ENCODE measurements around the gene TBC1D5.
"Not testable (repeated sequence)": the region's sequence is repeated elsewhere in the genome, so short reads cannot be mapped to it uniquely, and the experiment has no call there.

TBC1D5 gene

DNA sequence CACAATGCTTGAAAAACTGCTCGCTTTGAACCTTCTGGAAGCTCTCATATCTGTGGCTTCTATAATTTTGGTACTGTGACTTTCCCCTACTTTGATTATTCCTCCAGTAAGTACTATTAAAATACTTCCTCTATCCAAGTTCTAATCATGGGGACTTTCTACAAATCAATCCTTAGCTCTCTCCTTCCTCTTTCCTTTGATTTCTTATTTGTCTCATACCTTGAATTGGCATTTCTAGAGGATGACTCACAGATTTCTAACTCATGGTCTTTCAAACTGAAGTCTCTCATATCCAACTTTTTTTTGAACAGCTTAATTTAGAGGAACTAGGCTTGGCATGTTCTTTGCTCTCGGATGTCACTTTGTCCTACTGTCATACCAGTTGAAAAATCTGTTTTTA lies 241.8 kb downstream of the TBC1D5 start:
- WGBS, 2 experiments, result 93 to 98% methylated on average over 2 of the region's 2 CpGs
- no peaks in the 10 kb centered on the region for H3K36me3 ChIP-seq (ENCODE audit: control insufficient read depth, insufficient read depth, low read length)
- no peak overlapping the region for H3K27ac ChIP-seq (ENCODE audit: insufficient read depth, low read depth, low read length, poor library complexity, severe bottlenecking)
- H3K27me3 ChIP-seq (ENCODE audit: control insufficient read depth, insufficient read depth, low read length, poor library complexity, severe bottlenecking), result no peaks in the 10 kb centered on the region
- H3K9me3 ChIP-seq (ENCODE audit: control insufficient read depth, low read length), result no peaks in the 10 kb centered on the region
- no peak overlapping the region for H3K4me3 ChIP-seq (ENCODE audit: insufficient read depth, low read depth, low read length)
- no peaks in the 10 kb centered on the region for H3K4me1 ChIP-seq (ENCODE audit: control insufficient read depth, insufficient read depth, low read length)

DNA sequence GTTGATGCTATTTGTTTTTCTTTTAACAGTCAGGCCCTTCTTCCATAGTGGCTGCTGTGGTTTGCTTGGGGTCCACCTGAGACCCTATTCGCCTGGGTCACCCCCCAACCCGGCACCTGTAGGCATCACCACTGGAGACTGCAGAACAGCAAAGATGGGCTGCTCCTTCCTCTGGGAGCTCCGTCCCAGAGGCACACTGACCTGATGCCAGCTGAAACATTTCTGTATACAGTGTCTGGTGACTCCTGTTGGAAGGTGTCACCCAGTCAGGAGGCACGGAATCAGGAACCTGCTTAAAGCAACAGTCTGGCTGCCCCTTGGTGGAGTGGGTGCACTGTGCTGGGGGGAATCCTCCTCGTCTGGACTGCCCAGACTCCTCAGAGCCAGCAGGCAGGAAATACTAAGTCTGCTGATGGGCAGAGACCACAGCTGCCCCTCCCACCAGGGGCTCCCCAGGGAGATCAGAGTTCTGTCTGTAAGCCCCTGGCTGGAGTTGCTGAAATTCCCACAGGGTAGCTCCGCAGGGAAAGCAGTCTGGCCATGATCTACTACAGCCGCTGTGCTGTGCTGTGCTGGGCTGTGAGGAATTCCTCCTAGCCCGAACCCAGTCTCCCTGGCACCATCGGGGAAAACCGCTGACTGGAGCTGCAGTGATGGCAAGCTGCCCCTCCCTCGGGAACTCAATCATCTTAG lies 248.2 kb downstream of the TBC1D5 start:
- H3K27me3 ChIP-seq (ENCODE audit: control insufficient read depth, insufficient read depth, low read length, poor library complexity, severe bottlenecking), result no peaks in the 10 kb centered on the region
- no peak overlapping the region for H3K4me3 ChIP-seq (ENCODE audit: insufficient read depth, low read depth, low read length)
- H3K9me3 ChIP-seq (ENCODE audit: control insufficient read depth, low read length), result no peaks in the 10 kb centered on the region
- 82 to 85% methylated on average over 11 of the region's 11 CpGs for WGBS, 2 experiments
- H3K4me1 ChIP-seq (ENCODE audit: control insufficient read depth, insufficient read depth, low read length), result peaks cover 6% of the 10 kb centered on the region
- no peaks in the 10 kb centered on the region for H3K36me3 ChIP-seq (ENCODE audit: control insufficient read depth, insufficient read depth, low read length)
- H3K27ac ChIP-seq (ENCODE audit: insufficient read depth, low read depth, low read length, poor library complexity, severe bottlenecking), result no peak overlapping the region

DNA sequence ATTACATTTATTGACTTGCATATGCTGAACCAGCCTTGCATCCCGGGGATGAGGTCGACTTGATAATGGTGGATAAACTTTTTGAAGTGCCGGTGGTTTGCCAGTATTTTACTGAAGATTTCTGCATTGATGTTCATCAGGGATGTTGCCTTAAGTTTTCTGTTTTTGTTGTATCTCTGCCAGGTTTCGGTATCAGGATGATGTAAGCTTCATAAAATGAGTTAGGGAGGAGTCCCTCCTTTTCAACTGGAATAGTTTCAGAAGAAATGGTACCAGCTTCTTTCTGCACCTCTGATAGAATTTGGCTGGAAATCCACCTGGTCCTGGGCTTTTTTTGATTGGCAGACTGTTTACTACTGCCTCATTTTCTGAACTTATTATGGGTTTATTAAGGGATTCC lies 250.8 kb downstream of the TBC1D5 start:
- WGBS, 2 experiments, result 95 to 97% methylated on average over 4 of the region's 4 CpGs
- peaks cover 6% of the 10 kb centered on the region for H3K4me1 ChIP-seq (ENCODE audit: control insufficient read depth, insufficient read depth, low read length)
- no peak overlapping the region for H3K27ac ChIP-seq (ENCODE audit: insufficient read depth, low read depth, low read length, poor library complexity, severe bottlenecking)
- H3K9me3 ChIP-seq (ENCODE audit: control insufficient read depth, low read length), result no peaks in the 10 kb centered on the region
- no peak overlapping the region for H3K4me3 ChIP-seq (ENCODE audit: insufficient read depth, low read depth, low read length)
- H3K36me3 ChIP-seq (ENCODE audit: control insufficient read depth, insufficient read depth, low read length), result no peaks in the 10 kb centered on the region
- H3K27me3 ChIP-seq (ENCODE audit: control insufficient read depth, insufficient read depth, low read length, poor library complexity, severe bottlenecking), result no peaks in the 10 kb centered on the region

DNA sequence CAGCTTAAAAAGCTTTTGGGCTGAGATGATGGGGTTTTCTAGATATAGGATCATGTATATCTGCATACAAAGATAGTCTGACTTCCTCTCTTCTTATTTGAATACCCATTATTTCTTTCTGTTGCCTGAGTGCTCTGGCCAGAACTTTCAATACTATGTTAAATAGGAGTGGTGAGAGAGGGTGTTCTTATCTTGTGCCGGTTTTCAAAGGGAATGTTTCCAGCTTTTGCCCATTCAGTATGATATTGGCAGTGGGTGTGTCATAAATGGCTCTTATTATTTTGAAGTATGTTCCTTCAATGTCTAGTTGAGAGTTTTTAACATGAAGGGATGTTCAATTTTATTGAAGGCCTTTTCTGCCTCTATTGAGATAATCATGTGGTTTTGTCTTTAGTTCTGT lies 251.2 kb downstream of the TBC1D5 start:
- H3K4me1 ChIP-seq (ENCODE audit: control insufficient read depth, insufficient read depth, low read length); H3K27ac ChIP-seq (ENCODE audit: insufficient read depth, low read depth, low read length, poor library complexity, severe bottlenecking); H3K4me3 ChIP-seq (ENCODE audit: insufficient read depth, low read depth, low read length); H3K9me3 ChIP-seq (ENCODE audit: control insufficient read depth, low read length); H3K27me3 ChIP-seq (ENCODE audit: control insufficient read depth, insufficient read depth, low read length, poor library complexity, severe bottlenecking); H3K36me3 ChIP-seq (ENCODE audit: control insufficient read depth, insufficient read depth, low read length): not testable (repeated sequence)
- WGBS, 2 experiments, result 96 to 100% methylated on average over 1 of the region's 1 CpG

DNA sequence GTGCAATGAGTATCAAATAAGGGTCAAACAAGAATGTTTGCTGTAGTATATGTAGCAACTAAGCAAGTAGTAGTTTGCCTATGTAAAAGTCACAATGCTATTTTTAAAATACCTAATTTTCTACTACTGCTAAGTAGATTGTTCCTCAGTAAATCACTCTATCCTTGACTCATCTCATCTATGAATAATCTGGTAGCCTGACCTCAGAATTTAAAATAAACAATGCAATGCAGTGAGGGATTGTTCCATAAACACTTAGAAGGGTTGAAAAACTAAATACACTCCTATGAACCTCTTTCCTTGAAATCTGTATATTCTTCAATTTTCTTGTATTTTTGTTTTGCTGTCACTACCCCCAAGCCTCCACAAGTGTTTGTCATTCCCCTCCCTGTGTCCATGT lies 253.3 kb downstream of the TBC1D5 start:
- Histone ChIP-seq H3K36me3 (ENCODE audit: control insufficient read depth, insufficient read depth, low read length) (no peaks in the 10 kb centered on the region), H3K4me3 (ENCODE audit: insufficient read depth, low read depth, low read length) (no peak overlapping the region), H3K27me3 (ENCODE audit: control insufficient read depth, insufficient read depth, low read length, poor library complexity, severe bottlenecking) (no peaks in the 10 kb centered on the region), H3K27ac (ENCODE audit: insufficient read depth, low read depth, low read length, poor library complexity, severe bottlenecking) (no peak overlapping the region), H3K4me1 (ENCODE audit: control insufficient read depth, insufficient read depth, low read length) (no peaks in the 10 kb centered on the region), H3K9me3 (ENCODE audit: control insufficient read depth, low read length) (no peaks in the 10 kb centered on the region)

DNA sequence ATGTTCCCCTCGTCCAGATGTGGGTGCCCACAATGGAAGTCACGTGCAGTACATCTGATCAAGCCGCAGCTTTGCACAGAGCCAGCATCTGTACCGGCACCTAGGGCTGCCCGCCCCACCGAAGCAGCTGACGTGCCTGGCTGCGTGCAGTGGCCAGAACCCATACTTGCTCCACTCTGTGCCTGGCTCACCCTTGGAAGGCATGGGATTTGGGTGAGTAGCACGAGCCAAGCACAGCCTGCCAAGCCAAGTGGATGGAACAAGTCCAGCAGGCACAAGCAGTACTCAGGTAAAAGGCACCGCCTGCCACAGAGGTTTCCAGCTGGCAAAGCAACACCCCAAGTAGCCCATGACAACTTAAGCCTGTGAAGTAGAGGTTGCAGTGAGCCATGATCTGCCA lies 261.3 kb downstream of the TBC1D5 start:
- no peaks in the 10 kb centered on the region for H3K4me1 ChIP-seq (ENCODE audit: control insufficient read depth, insufficient read depth, low read length)
- no peaks in the 10 kb centered on the region for H3K9me3 ChIP-seq (ENCODE audit: control insufficient read depth, low read length)
- H3K27ac ChIP-seq (ENCODE audit: insufficient read depth, low read depth, low read length, poor library complexity, severe bottlenecking), result no peak overlapping the region
- WGBS, 2 experiments, result 94 to 96% methylated on average over 10 of the region's 10 CpGs
- no peaks in the 10 kb centered on the region for H3K36me3 ChIP-seq (ENCODE audit: control insufficient read depth, insufficient read depth, low read length)
- no peak overlapping the region for H3K4me3 ChIP-seq (ENCODE audit: insufficient read depth, low read depth, low read length)
- no peaks in the 10 kb centered on the region for H3K27me3 ChIP-seq (ENCODE audit: control insufficient read depth, insufficient read depth, low read length, poor library complexity, severe bottlenecking)

DNA sequence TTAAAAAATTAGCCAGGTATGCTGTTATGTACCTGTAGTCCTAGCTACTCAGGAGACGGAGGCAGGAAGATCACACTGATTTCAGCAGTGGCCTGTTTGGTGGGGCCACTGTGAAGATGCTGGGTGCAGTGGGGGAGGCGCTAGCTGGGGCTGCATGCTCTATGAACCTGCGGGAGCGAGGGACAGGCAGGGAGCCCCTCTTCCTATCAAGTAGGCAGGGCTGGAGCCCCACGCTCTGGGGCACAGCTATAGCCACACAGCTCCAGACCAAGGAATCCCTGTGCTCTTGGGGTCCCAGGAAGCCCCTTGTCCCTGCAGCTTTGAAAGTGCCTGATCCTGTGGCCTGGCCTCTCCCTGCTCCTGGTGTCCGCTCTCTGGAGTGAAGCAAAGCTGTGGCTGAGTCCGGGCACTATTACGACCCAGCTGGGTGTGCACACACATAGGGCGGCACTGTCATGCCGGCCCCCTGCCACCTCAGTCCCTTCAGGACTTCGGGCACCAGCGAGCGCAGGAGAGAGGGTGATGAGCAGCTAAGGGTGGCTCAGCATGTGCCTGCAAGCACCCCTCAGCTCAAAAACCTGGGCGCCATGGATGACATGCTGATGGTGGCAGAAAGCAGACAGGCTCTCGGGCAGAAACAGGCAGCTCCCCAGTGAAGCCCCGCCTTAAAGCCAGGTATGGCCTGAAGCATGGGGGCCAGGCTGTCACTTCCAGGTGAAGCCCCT lies 262.6 kb downstream of the TBC1D5 start:
- Histone ChIP-seq H3K4me3 (ENCODE audit: insufficient read depth, low read depth, low read length) (no peak overlapping the region), H3K27ac (ENCODE audit: insufficient read depth, low read depth, low read length, poor library complexity, severe bottlenecking) (no peak overlapping the region), H3K9me3 (ENCODE audit: control insufficient read depth, low read length) (no peaks in the 10 kb centered on the region), H3K4me1 (ENCODE audit: control insufficient read depth, insufficient read depth, low read length) (no peaks in the 10 kb centered on the region), H3K36me3 (ENCODE audit: control insufficient read depth, insufficient read depth, low read length) (no peaks in the 10 kb centered on the region), H3K27me3 (ENCODE audit: control insufficient read depth, insufficient read depth, low read length, poor library complexity, severe bottlenecking) (no peaks in the 10 kb centered on the region)
- 96% methylated on average over 16 of the region's 16 CpGs for WGBS, 2 experiments

DNA sequence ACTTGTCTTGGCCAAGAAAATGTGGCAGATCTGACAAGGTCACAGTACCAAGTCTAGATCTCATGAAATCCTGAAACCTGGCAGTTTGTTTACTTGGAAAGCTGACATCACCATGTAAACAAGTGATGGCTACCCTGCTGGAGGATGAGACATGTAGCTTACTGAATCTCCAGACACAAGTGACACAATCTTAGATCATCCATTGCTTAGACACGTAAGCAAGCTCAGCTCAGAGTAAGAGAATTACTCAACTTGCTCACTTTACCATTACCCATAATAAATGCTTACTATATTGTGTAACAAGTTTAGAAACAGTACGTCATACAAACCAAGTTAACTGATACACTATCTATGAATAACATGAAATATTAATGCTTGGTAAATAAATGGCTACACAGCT lies 263.8 kb downstream of the TBC1D5 start:
- H3K4me1 ChIP-seq (ENCODE audit: control insufficient read depth, insufficient read depth, low read length), result no peaks in the 10 kb centered on the region
- WGBS, 2 experiments, result 88 to 100% methylated on average over 1 to 2 of the region's 2 CpGs
- H3K9me3 ChIP-seq (ENCODE audit: control insufficient read depth, low read length), result no peaks in the 10 kb centered on the region
- H3K36me3 ChIP-seq (ENCODE audit: control insufficient read depth, insufficient read depth, low read length), result no peaks in the 10 kb centered on the region
- no peak overlapping the region for H3K27ac ChIP-seq (ENCODE audit: insufficient read depth, low read depth, low read length, poor library complexity, severe bottlenecking)
- no peak overlapping the region for H3K4me3 ChIP-seq (ENCODE audit: insufficient read depth, low read depth, low read length)
- H3K27me3 ChIP-seq (ENCODE audit: control insufficient read depth, insufficient read depth, low read length, poor library complexity, severe bottlenecking), result no peaks in the 10 kb centered on the region

DNA sequence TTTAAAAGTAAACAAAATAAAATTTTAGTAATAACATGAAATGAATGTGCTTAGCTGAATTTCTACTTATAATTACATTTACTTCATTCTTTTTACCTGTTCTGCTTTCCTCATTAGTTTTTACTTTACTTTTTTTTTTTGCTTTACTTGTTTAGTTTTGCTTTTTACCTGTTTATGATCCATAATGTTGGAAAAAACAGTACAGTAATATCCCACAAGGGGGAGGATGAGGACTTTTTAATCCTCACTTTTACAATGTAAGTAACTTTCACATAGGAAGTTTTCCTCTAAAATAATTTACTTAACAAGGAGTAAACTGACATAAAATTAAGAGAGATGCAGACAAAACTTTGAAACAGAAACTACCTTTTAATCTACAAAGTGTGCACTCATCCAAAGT lies 268.7 kb downstream of the TBC1D5 start:
- H3K4me1 ChIP-seq (ENCODE audit: control insufficient read depth, insufficient read depth, low read length), result no peaks in the 10 kb centered on the region
- no peak overlapping the region for H3K4me3 ChIP-seq (ENCODE audit: insufficient read depth, low read depth, low read length)
- H3K27me3 ChIP-seq (ENCODE audit: control insufficient read depth, insufficient read depth, low read length, poor library complexity, severe bottlenecking), result no peaks in the 10 kb centered on the region
- no peak overlapping the region for H3K27ac ChIP-seq (ENCODE audit: insufficient read depth, low read depth, low read length, poor library complexity, severe bottlenecking)
- H3K36me3 ChIP-seq (ENCODE audit: control insufficient read depth, insufficient read depth, low read length), result no peaks in the 10 kb centered on the region
- H3K9me3 ChIP-seq (ENCODE audit: control insufficient read depth, low read length), result no peaks in the 10 kb centered on the region

DNA sequence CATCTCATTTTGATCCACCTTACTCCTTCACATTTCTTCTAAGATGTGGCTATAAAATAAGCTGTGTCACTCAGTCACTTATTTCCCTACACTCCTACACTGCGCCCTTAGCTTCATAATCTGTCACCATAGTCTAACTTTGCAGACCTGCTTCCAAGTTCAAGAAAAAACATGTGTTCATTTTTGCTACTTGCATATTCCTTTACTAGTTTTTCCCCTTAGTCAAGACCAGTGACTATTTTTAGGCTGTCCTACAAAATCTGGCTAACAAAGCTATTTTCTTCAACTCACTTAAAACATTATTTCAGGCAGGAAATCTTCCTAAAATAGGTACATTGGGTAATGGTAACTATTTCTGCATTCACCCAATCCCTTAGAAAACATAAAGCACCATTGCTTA lies 272.5 kb downstream of the TBC1D5 start:
- no peaks in the 10 kb centered on the region for H3K27me3 ChIP-seq (ENCODE audit: control insufficient read depth, insufficient read depth, low read length, poor library complexity, severe bottlenecking)
- no peaks in the 10 kb centered on the region for H3K36me3 ChIP-seq (ENCODE audit: control insufficient read depth, insufficient read depth, low read length)
- no peaks in the 10 kb centered on the region for H3K4me1 ChIP-seq (ENCODE audit: control insufficient read depth, insufficient read depth, low read length)
- no peak overlapping the region for H3K4me3 ChIP-seq (ENCODE audit: insufficient read depth, low read depth, low read length)
- WGBS, 2 experiments, result 91 to 100% methylated on average over 1 of the region's 1 CpG
- no peak overlapping the region for H3K27ac ChIP-seq (ENCODE audit: insufficient read depth, low read depth, low read length, poor library complexity, severe bottlenecking)
- H3K9me3 ChIP-seq (ENCODE audit: control insufficient read depth, low read length), result no peaks in the 10 kb centered on the region

All from ectodermal cell (in vitro differentiated cells).